Duodenal mucosa (tissue), 2 donors: ENCODE measurements around the gene FTHL17.

Experiments used
- H3K27ac ChIP-seq: one replicate; pipeline ENCODE4 v1.7.0; 2013; ENCODE audit warnings: low read depth, low read length
- H3K27me3 ChIP-seq, 2 donors: one replicate each; pipeline ENCODE4 v1.7.0; 2013; ENCODE audit warnings: low read length in 2 of 2, control low read depth in 1 of 2; ENCODE audit not compliant: insufficient read depth in 2 of 2, control insufficient read depth in 1 of 2
- H3K36me3 ChIP-seq, 2 donors: one replicate each; pipeline ENCODE4 v1.7.0; 2013; ENCODE audit warnings: low read length in 2 of 2, control low read depth in 1 of 2; ENCODE audit not compliant: insufficient read depth in 2 of 2, control insufficient read depth in 1 of 2
- H3K4me1 ChIP-seq, 2 donors: one replicate each; pipeline ENCODE4 v1.7.0; 2013; ENCODE audit warnings: low read length in 2 of 2, control low read depth in 1 of 2; ENCODE audit not compliant: insufficient read depth in 2 of 2, control insufficient read depth in 1 of 2
- H3K4me3 ChIP-seq, 2 donors: one replicate each; pipeline ENCODE4 v1.7.0; 2013; ENCODE audit warnings: low read length in 2 of 2, low read depth in 1 of 2
- H3K9ac ChIP-seq, 2 donors: one replicate each; pipeline ENCODE4 v1.7.0; 2013; ENCODE audit warnings: low read length in 2 of 2, low read depth in 1 of 2
- H3K9me3 ChIP-seq, 2 donors: one replicate each; pipeline ENCODE4 v1.7.0; 2013; ENCODE audit warnings: low read length in 2 of 2, control low read depth in 1 of 2; ENCODE audit not compliant: control insufficient read depth in 1 of 2

Gene FTHL17

GRCh38 chrX:31053621-31054020 lies 18.2 kb downstream of the FTHL17 start:
- no peaks in the 10 kb centered on the region for H3K27me3 ChIP-seq
- H3K9me3 ChIP-seq: no peaks in the 10 kb centered on the region
- no peaks in the 10 kb centered on the region for H3K4me1 ChIP-seq
- no peaks in the 10 kb centered on the region for H3K36me3 ChIP-seq
- no peak overlapping the region for H3K27ac ChIP-seq
- H3K9ac ChIP-seq: no peak overlapping the region
- H3K4me3 ChIP-seq: no peak overlapping the region

DNA sequence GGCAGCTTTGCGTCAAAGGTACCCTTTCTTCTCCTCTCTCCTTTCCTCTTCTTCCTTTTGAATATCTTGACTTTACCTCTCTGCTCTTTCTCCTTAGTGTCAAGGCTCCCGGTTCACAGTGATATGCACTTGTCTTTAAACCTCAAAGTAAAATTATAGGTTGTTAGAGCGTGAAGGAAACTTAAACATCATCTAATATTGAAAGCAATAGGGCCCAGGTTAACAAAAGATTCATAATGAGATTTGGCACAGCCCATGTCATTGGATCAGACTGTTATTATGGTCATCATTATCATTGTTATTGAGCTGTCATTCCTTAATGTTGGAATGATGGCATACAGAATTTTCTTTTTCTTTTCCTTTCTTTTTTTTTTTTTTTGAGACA lies 32.5 kb downstream of the FTHL17 start:
- H3K4me3 ChIP-seq: no peak overlapping the region
- H3K9ac ChIP-seq: no peak overlapping the region
- H3K36me3 ChIP-seq: no peaks in the 10 kb centered on the region
- H3K27me3 ChIP-seq: no peaks in the 10 kb centered on the region
- no peaks in the 10 kb centered on the region for H3K4me1 ChIP-seq
- no peak overlapping the region for H3K27ac ChIP-seq
- no peaks in the 10 kb centered on the region for H3K9me3 ChIP-seq

- Histone ChIP-seq H3K4me1 (no peaks in the 10 kb centered on the region), H3K9me3 (no peaks in the 10 kb centered on the region), H3K27me3 (no peaks in the 10 kb centered on the region), H3K4me3 (no peak overlapping the region), H3K36me3 (no peaks in the 10 kb centered on the region), H3K27ac (no peak overlapping the region), H3K9ac (no peak overlapping the region)
Observed at GRCh38 chrX:31038575-31039326, 33.1 kb downstream of the FTHL17 start.

GRCh38 chrX:31036895-31037294 lies 34.9 kb downstream of the FTHL17 start:
- no peaks in the 10 kb centered on the region for H3K4me1 ChIP-seq
- H3K27me3 ChIP-seq: no peaks in the 10 kb centered on the region
- H3K27ac ChIP-seq: no peak overlapping the region

DNA sequence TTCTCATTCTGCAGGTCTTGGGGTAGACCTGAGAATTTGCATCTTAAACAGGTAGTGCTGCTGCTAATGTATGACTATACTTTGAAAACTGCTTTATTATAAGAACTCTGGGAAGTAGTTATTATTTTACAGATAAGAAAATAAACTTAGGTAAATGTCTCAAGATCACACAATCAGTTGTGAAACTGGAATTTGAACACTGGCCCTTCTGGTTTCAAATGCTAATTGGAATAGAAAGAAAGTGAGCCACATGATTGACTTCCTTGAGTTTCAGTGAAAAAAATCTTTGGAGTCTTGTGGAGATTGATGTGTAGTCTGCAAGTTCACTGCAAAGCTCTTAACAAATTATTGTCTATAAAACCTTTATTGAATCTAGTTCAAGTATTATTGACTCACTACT lies 44.5 kb downstream of the FTHL17 start:
- H3K9ac ChIP-seq: no peak overlapping the region

More at GRCh38 chrX:31036895-31037294, 34.9 kb downstream of the FTHL17 start:
- H3K4me3 ChIP-seq: no peak overlapping the region
- H3K9me3 ChIP-seq: no peaks in the 10 kb centered on the region
- H3K36me3 ChIP-seq: no peaks in the 10 kb centered on the region
- no peak overlapping the region for H3K9ac ChIP-seq

GRCh38 chrX:31024866-31025265 lies 47.0 kb downstream of the FTHL17 start:
- no peaks in the 10 kb centered on the region for H3K9me3 ChIP-seq
- H3K27ac ChIP-seq: no peak overlapping the region
- H3K27me3 ChIP-seq: no peaks in the 10 kb centered on the region
- H3K4me3 ChIP-seq: no peak overlapping the region
- no peaks in the 10 kb centered on the region for H3K4me1 ChIP-seq
- H3K36me3 ChIP-seq: no peaks in the 10 kb centered on the region
- no peak overlapping the region for H3K9ac ChIP-seq

More for the DNA sequence above, 44.5 kb downstream of the FTHL17 start:
- Histone ChIP-seq H3K4me1 (no peaks in the 10 kb centered on the region), H3K9me3 (no peaks in the 10 kb centered on the region), H3K27ac (no peak overlapping the region), H3K27me3 (no peaks in the 10 kb centered on the region), H3K4me3 (no peak overlapping the region), H3K36me3 (no peaks in the 10 kb centered on the region)

- H3K36me3 ChIP-seq: no peaks in the 10 kb centered on the region
Observed at GRCh38 chrX:31021537-31021936, 50.3 kb downstream of the FTHL17 start.

More at GRCh38 chrX:31021537-31021936, 50.3 kb downstream of the FTHL17 start:
- Histone ChIP-seq H3K27me3 (no peaks in the 10 kb centered on the region), H3K9me3 (no peaks in the 10 kb centered on the region), H3K27ac (no peak overlapping the region), H3K9ac (no peak overlapping the region), H3K4me1 (no peaks in the 10 kb centered on the region), H3K4me3 (no peak overlapping the region)
